HG02623 (cell line): ENCODE data around the gene CWH43.
A peak's percentile ranks its signal among the peaks of the same experiment; 100 is the strongest.
"Not testable (repeated sequence)": the region's sequence is repeated elsewhere in the genome, so short reads cannot be mapped to it uniquely, and the experiment has no call there.

Source experiments
- ATAC-seq: cut with Tn5 transposase; IDR thresholded peaks from one replicate; pipeline ENCODE4 v1.9.1; 2021; ENCODE audit warnings: moderate library complexity; ENCODE audit not compliant: unreplicated experiment

Gene CWH43

GRCh38 chr4:48974979-48975640 is 11.0 kb upstream of the CWH43 start:
- no peak for ATAC-seq

GRCh38 chr4:48976041-48976440 is 10.0 kb upstream of the CWH43 start:
- ATAC-seq: no peak

GRCh38 chr4:48979914-48980579 is 6.0 kb upstream of the CWH43 start:
- no peak for ATAC-seq

- not testable (repeated sequence) for ATAC-seq
Observed at GRCh38 chr4:48984005-48984404, 2.1 kb upstream of the CWH43 start.

GRCh38 chr4:48985602-48985975 is 486 bp upstream of the CWH43 start:
- no peak for ATAC-seq

GRCh38 chr4:48986654-48987164 is 634 bp downstream of the CWH43 start:
- ATAC-seq: no peak

GRCh38 chr4:48989461-48990203 is 3.6 kb downstream of the CWH43 start:
- ATAC-seq: no peak

GRCh38 chr4:48991357-48991756 is 5.3 kb downstream of the CWH43 start:
- no peak for ATAC-seq

- no peak for ATAC-seq
Observed at GRCh38 chr4:48997962-48998361, 11.9 kb downstream of the CWH43 start.

- ATAC-seq: no peak
Observed at GRCh38 chr4:48998440-48998839, 12.4 kb downstream of the CWH43 start.

GRCh38 chr4:49000806-49001205 is 14.7 kb downstream of the CWH43 start:
- no peak for ATAC-seq

GRCh38 chr4:49002931-49003330 is 16.9 kb downstream of the CWH43 start:
- no peak for ATAC-seq

- ATAC-seq: no peak
Observed at GRCh38 chr4:49018718-49019295, 32.7 kb downstream of the CWH43 start.

- no peak for ATAC-seq
Observed at GRCh38 chr4:49032440-49033161, 46.5 kb downstream of the CWH43 start.

GRCh38 chr4:49036528-49036927 is 50.5 kb downstream of the CWH43 start:
- ATAC-seq: no peak

- no peak for ATAC-seq
Observed at GRCh38 chr4:49044270-49044669, 58.2 kb downstream of the CWH43 start.

GRCh38 chr4:49058306-49058705 is 72.2 kb downstream of the CWH43 start:
- no peak for ATAC-seq

- ATAC-seq: no peak
Observed at GRCh38 chr4:49063670-49064069, 77.6 kb downstream of the CWH43 start.

- ATAC-seq: not testable (repeated sequence)
Observed at GRCh38 chr4:49072196-49072595, 86.1 kb downstream of the CWH43 start.

- not testable (repeated sequence) for ATAC-seq
Observed at GRCh38 chr4:49091883-49092282, 105.8 kb downstream of the CWH43 start.

- ATAC-seq: peak; percentile 35
Observed at GRCh38 chr4:49092608-49093135, 106.6 kb downstream of the CWH43 start.
